GM18909 (cell line): ENCODE data around the gene NPAS2.

ENCODE experiments used
- ATAC-seq: cut with Tn5 transposase; IDR thresholded peaks from one replicate; pipeline ENCODE4 v1.9.1; 2021; ENCODE audit warnings: mild to moderate bottlenecking; ENCODE audit not compliant: unreplicated experiment, poor library complexity

NPAS2 gene

GRCh38 chr2:100791936-100792308 is 28.0 kb upstream of the NPAS2 start:
- no peak for ATAC-seq

GRCh38 chr2:100793220-100793619 is 26.7 kb upstream of the NPAS2 start:
- ATAC-seq, result no peak

GRCh38 chr2:100793982-100794381 is 26.0 kb upstream of the NPAS2 start:
- ATAC-seq, result no peak

DNA sequence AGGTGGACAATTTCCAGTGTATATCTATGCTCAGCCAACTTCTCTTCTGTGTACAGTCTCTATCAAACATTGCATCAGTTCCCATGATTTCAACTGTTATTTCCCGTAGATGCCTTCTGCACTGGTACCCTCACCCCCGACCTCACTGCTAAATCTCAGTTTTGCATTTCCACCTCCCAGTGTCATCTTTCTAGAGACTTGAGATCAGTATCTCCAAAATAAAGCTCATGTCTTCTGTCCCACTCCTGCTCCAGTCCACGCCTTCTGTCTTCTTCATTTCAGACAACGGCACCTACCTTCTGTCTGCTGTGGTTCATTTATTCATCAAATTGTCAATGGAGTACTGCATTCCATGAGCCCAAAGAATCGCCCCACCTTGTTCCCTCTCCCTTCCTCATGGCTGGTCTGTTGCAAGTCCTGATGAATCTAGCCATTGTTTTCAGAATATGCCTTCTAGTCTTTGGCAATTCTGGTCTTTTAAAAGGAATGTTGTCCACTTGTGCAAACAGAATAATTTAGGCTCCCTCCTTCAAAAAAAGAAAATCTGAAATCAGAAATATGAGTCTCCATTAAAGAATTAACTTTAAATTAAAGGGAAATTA is 23.3 kb upstream of the NPAS2 start:
- no peak for ATAC-seq

GRCh38 chr2:100799686-100800085 is 20.3 kb upstream of the NPAS2 start:
- ATAC-seq, result no peak

- ATAC-seq, result no peak
Observed at GRCh38 chr2:100800915-100801314, 19.0 kb upstream of the NPAS2 start.

DNA sequence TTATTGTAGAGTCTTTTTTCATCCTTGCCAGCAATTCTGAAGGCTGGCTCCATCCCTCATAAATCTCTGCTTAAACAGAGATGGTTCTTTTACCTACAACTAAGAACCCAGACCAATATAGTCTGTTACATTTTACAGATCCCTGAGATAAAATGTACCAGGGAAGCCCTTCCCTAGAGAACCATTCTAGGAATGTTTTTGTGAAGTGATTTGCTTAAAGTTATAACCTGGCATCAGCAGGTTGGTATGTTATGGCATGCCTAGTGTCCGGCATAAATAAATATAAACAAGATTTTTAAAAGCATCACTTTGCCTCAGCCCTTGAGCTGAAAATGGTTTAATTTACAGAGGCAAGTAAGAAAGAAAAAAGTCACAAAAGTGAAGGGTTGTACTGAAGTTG is 18.5 kb upstream of the NPAS2 start:
- no peak for ATAC-seq

GRCh38 chr2:100802066-100802465 is 17.9 kb upstream of the NPAS2 start:
- no peak for ATAC-seq

DNA sequence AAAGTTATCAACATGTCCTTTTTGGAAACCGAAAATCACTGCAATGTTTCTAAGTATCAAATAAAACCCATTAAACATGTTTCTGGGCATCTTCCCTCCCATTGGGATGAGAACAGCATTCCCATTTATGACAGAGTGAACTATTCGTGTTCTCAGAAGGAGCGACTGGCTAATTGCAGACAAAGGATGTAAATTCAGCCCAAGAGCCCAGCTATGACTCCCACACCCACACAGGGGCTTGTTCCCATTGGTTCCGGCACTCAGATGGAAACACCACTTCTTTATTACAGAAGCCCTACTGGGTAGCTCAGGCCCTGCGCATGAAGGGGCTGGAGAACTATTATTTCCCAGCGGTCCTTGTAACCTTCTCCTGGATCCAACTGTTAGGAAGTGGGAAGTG is 16.6 kb upstream of the NPAS2 start:
- ATAC-seq, result no peak

- no peak for ATAC-seq
Observed at GRCh38 chr2:100806550-100806949, 13.4 kb upstream of the NPAS2 start.

DNA sequence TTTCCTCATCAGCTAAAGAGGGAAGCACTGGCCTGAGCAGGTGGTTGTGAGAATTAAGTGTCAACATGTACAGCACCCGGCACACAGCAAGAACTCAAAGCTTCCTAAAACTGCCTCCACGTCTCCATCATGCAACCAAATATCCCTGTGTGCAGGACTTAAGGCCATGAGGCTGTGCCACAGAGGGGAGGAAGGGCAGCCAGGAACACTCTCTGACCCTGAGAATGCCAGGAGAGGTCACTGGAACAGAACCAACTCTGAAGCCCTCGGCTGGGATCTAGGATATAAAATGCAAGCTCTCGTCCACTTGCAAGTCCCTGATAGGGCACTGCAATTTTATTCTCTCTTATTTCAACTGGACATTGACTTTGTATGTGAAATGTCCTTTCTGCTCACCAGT is 12.2 kb upstream of the NPAS2 start:
- no peak for ATAC-seq

DNA sequence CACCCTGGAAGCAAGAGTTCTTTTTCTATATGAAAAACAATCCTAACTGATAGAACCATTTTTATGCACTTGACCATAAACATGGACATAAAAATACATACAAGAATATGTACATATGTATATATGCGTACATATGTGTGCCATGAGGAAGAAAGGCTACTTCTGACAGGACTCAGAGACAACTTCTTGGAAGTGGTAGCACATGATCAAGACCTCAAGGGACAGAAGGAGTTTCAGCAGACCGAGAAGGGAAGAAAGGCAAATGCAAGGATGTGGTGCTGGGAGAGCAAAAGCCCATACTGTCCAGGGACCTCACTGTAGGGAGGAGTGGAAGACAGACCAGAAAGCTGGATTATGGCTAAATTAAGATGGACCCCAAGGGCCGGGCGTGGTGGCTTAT is 11.4 kb upstream of the NPAS2 start:
- ATAC-seq, result no peak

GRCh38 chr2:100809506-100809905 is 10.4 kb upstream of the NPAS2 start:
- no peak for ATAC-seq

DNA sequence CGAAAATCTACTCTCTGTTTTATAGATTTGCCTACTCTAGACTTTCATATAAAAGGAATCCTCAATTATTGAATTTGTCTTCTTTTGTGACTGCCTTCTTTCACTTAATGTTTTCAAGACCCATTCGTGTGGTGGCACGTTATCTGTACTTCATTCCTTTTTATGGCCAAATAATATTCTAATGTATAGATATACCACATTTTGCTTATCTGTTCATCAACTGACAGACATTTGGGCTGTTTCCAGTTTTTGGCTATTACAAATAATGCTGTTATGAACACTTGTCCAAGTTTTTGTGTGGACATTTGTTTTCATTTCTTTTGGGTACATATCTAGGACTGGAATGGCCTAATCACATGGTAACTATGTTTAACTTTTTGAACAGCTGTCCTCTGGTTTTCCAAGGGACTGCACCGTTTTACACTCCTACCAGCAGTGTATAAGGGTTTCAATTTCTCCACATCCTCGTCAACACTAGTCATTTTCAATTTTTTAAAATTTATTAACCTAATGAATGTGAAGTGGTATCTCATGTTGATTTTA is 9.3 kb upstream of the NPAS2 start:
- no peak for ATAC-seq

DNA sequence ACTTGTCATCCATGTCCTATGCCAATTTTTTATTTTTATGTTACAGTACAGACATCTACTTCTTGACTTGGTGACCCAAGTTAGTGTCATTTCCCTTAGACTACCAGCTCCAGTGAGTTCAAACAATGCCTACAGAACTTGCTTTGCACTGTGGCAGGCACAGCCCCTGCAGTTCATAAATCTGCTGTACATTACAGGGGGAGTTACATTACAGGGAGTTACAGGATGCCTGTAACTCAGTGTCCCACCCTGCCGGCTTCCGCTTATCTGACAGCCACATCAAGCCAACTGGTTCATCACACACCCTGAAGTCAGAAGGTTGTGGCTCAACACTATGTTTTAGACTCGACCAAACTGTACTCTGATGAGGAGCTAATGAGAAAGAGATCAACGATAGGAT is 7.8 kb upstream of the NPAS2 start:
- no peak for ATAC-seq

GRCh38 chr2:100812573-100812972 is 7.4 kb upstream of the NPAS2 start:
- no peak for ATAC-seq

- no peak for ATAC-seq
Observed at GRCh38 chr2:100813527-100813926, 6.4 kb upstream of the NPAS2 start.

DNA sequence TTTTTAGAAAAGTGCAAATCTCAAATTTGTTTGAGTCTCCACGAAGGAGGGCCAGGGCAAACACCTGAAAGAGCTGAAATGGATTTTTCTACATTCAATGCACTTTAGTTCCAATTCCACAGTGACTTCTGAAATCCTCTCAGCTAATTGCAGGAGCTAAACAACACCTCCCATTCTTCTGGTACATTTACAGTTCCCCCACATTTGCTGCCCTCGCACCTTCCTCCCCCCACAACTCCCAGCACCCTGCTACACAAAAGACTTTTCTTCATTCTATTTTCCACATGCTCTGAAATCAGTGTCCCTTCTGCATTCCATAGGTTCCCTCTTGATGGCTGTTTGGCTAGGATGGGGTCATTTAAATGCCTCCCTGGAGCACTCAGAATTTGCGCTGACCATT is 5.9 kb upstream of the NPAS2 start:
- ATAC-seq, result no peak

DNA sequence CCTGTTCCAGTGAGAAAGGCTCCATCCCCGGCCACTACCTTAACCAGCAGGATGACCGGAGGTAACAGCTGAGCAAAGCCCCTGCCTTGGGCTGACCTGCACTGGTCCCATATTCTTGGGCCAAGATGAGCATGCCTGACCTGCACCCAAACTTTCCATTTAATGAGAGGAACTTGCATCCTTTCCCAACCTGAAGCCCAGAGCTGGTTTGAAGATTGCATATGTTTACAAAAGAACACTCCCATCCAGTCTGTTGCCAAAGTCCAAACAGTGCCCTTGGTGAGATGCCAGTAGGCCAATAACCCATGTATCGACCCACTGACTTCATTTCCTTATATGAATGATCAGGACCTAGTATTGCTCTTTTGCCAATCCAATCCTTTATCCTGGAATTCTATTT is 5.5 kb upstream of the NPAS2 start:
- no peak for ATAC-seq

- no peak for ATAC-seq
Observed at GRCh38 chr2:100817388-100817985, 2.5 kb upstream of the NPAS2 start.

- no peak for ATAC-seq
Observed at GRCh38 chr2:100818003-100818605, 1.8 kb upstream of the NPAS2 start.
